EH (cell line): Measurements from ENCODE around the gene FAM131B.
"Not testable (repeated sequence)": the region's sequence is repeated elsewhere in the genome, so short reads cannot be mapped to it uniquely, and the experiment has no call there.

Source experiments
- DNase-seq: peaks from one replicate; pipeline ENCODE4 v3.0.0-alpha.2; 2015; ENCODE audit warnings: low read depth

FAM131B gene

GRCh38 chr7:143362131-143363015, at the start of gene FAM131B:
Gene FAM131B, minus strand, starts transcription at chr7:143362713. Its CDS starts 110 bp downstream, at chr7:143362603.
- peak; percentile 47 for DNase-seq

GRCh38 chr7:143411976-143412708, 49.6 kb upstream of the FAM131B start:
- no peak for DNase-seq

- DNase-seq = no peak
These were observed 48.0 kb upstream of the FAM131B start for GRCh38 chr7:143410521-143411004.

GRCh38 chr7:143408686-143409561, 46.4 kb upstream of the FAM131B start, which contains the start of gene EPHA1:
Gene EPHA1, minus strand, starts transcription at chr7:143408856. Its CDS starts 51 bp downstream, at chr7:143408805.
- DNase-seq = no peak

GRCh38 chr7:143408252-143408685, 45.8 kb upstream of the FAM131B start:
- DNase-seq = no peak

GRCh38 chr7:143407287-143408251, 45.1 kb upstream of the FAM131B start:
- no peak for DNase-seq

GRCh38 chr7:143406002-143406357, 43.5 kb upstream of the FAM131B start:
- DNase-seq = no peak

- DNase-seq = no peak
These were observed 42.9 kb upstream of the FAM131B start for GRCh38 chr7:143405173-143406001.

- DNase-seq = not testable (repeated sequence)
These were observed 39.7 kb upstream of the FAM131B start for GRCh38 chr7:143402233-143402632.

- no peak for DNase-seq
These were observed 38.8 kb upstream of the FAM131B start for GRCh38 chr7:143401265-143401664.

- DNase-seq = no peak
These were observed 37.1 kb upstream of the FAM131B start for GRCh38 chr7:143399642-143400041.

- no peak for DNase-seq
These were observed 36.6 kb upstream of the FAM131B start for GRCh38 chr7:143399151-143399550.

GRCh38 chr7:143398616-143399015, 36.1 kb upstream of the FAM131B start:
- no peak for DNase-seq

- no peak for DNase-seq
These were observed 35.4 kb upstream of the FAM131B start for GRCh38 chr7:143397710-143398530.

- peak; percentile 76 for DNase-seq
These were observed 34.4 kb upstream of the FAM131B start for GRCh38 chr7:143396625-143397556.

GRCh38 chr7:143396182-143396581, 33.7 kb upstream of the FAM131B start:
- no peak for DNase-seq
